ENCODE results near the gene CARMIL1.

CARMIL1 gene

GRCh38 chr6:25354078-25354932, 75.1 kb downstream of the CARMIL1 start:
- Histone ChIP-seq H3K14ac (ENCODE audit: low read length in 2 of 2) (no peak overlapping the region), H3K9ac (ENCODE audit: low read length) (peak overlapping the region; percentile 61), H3K4ac (ENCODE audit: low read depth in 1 of 2, low read length in 2 of 2) (no peak overlapping the region), H3K27me3 (ENCODE audit: control insufficient read depth in 1 of 2, insufficient read depth in 1 of 2, low read length in 2 of 2) (no peaks in the 10 kb centered on the region), H4K91ac (ENCODE audit: low read length) (no peak overlapping the region), H3K36me3 (ENCODE audit: control insufficient read depth in 1 of 2, insufficient read depth in 2 of 2, low read depth in 1 of 2, low read length in 2 of 2) (no peaks in the 10 kb centered on the region), H3K18ac (ENCODE audit: low read depth in 1 of 2, low read length in 2 of 2) (no peak overlapping the region), H2BK120ac (ENCODE audit: low read depth, low read length) (no peak overlapping the region), H2BK15ac (ENCODE audit: low read depth, poor library complexity, severe bottlenecking) (no peak overlapping the region), H2AFZ (ENCODE audit: low read depth, low read length) (no peak overlapping the region), H4K8ac (ENCODE audit: low read length) (no peak overlapping the region), H3K23ac (ENCODE audit: low read length in 2 of 2) (no peak overlapping the region), H3K4me3 (ENCODE audit: insufficient read depth in 1 of 2, low read depth in 1 of 2, low read length in 2 of 2) (peak overlapping the region in 1 of 2 experiments; percentile 50), H2BK12ac (ENCODE audit: low read length in 2 of 2) (no peak overlapping the region), H3K4me1 (ENCODE audit: control insufficient read depth, insufficient read depth, low read depth, low read length) (peaks cover 10% of the 10 kb centered on the region), H3K4me2 (ENCODE audit: low read length, poor library complexity, severe bottlenecking) (no peak overlapping the region), H3K27ac (ENCODE audit: low read length, poor library complexity, severe bottlenecking) (peak overlapping the region; percentile 54), H3K79me1 (replicated peaks; ENCODE audit: low read length, poor library complexity, severe bottlenecking) (peaks cover 24% of the 10 kb centered on the region), H3K9me3 (ENCODE audit: control insufficient read depth, low read length) (no peaks in the 10 kb centered on the region), H2BK5ac (ENCODE audit: low read depth, low read length, poor library complexity, severe bottlenecking) (no peak overlapping the region), H2AK5ac (ENCODE audit: low read length, severe bottlenecking) (peak overlapping the region; percentile 36)
- 78% methylated on average over 3 of the region's 5 CpGs for WGBS
- peak; percentile 11 for DNase-seq

DNA sequence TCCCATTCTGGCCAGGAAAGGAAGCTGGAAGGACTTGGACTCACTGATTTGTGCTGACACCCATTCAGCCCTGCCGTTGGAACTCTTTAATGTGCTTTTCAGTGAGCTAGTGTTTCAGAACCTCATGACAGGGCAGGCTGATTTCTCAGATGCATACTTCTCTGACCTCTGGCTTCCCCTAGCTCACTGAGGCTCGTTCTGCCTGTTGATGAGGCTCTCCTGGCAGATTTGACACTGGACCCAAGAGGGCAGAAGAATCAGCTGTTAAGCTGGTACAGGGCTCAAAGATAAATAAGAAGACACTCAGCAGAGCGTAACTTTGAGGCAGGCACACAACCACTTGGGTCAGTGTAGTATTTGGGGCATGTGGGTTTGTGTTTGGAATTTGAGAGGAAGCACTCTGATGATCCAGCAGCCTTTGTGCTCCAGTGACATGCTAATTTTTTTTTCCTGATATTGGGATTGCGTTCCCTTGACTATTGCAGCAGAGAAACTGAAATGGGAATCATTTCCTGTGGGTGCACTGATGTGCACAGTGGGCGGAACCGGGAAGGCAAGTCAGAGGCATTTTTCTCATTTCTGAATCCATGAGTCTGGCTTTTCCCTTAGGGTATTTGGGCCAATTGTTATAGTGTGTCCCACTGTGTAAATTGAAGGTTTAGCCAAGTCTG, 80.2 kb downstream of the CARMIL1 start:
- Histone ChIP-seq H2AFZ (ENCODE audit: low read depth, low read length) (no peak overlapping the region), H3K9me3 (ENCODE audit: control insufficient read depth, low read length) (no peaks in the 10 kb centered on the region), H3K36me3 (ENCODE audit: control insufficient read depth in 1 of 2, insufficient read depth in 2 of 2, low read depth in 1 of 2, low read length in 2 of 2) (no peaks in the 10 kb centered on the region), H3K4me3 (ENCODE audit: insufficient read depth in 1 of 2, low read depth in 1 of 2, low read length in 2 of 2) (peak overlapping the region in 1 of 2 experiments; percentile 67), H2BK15ac (ENCODE audit: low read depth, poor library complexity, severe bottlenecking) (no peak overlapping the region), H3K27me3 (ENCODE audit: control insufficient read depth in 1 of 2, insufficient read depth in 1 of 2, low read length in 2 of 2) (no peaks in the 10 kb centered on the region), H2BK5ac (ENCODE audit: low read depth, low read length, poor library complexity, severe bottlenecking) (no peak overlapping the region), H3K14ac (ENCODE audit: low read length in 2 of 2) (no peak overlapping the region), H4K91ac (ENCODE audit: low read length) (no peak overlapping the region), H3K4me2 (ENCODE audit: low read length, poor library complexity, severe bottlenecking) (peak overlapping the region; percentile 31), H2BK12ac (ENCODE audit: low read length in 2 of 2) (no peak overlapping the region), H4K8ac (ENCODE audit: low read length) (no peak overlapping the region), H3K4me1 (ENCODE audit: control insufficient read depth, insufficient read depth, low read depth, low read length) (peaks cover 13% of the 10 kb centered on the region), H3K18ac (ENCODE audit: low read depth in 1 of 2, low read length in 2 of 2) (no peak overlapping the region), H3K27ac (ENCODE audit: low read length, poor library complexity, severe bottlenecking) (peak overlapping the region; percentile 35), H3K9ac (ENCODE audit: low read length) (peak overlapping the region; percentile 86), H2BK120ac (ENCODE audit: low read depth, low read length) (no peak overlapping the region), H3K79me1 (replicated peaks; ENCODE audit: low read length, poor library complexity, severe bottlenecking) (peaks cover 23% of the 10 kb centered on the region), H3K4ac (ENCODE audit: low read depth in 1 of 2, low read length in 2 of 2) (no peak overlapping the region), H3K23ac (ENCODE audit: low read length in 2 of 2) (no peak overlapping the region), H2AK5ac (ENCODE audit: low read length, severe bottlenecking) (no peak overlapping the region)
- DNase-seq, result peak; percentile 3
- 55% methylated on average over 6 of the region's 6 CpGs for WGBS

- 100% methylated on average over 1 of the region's 2 CpGs for WGBS
- Histone ChIP-seq H3K9me3 (ENCODE audit: control insufficient read depth, low read length) (no peaks in the 10 kb centered on the region), H3K27ac (ENCODE audit: low read length, poor library complexity, severe bottlenecking) (peak overlapping the region; percentile 35), H2BK15ac (ENCODE audit: low read depth, poor library complexity, severe bottlenecking) (no peak overlapping the region), H2AFZ (ENCODE audit: low read depth, low read length) (no peak overlapping the region), H2BK5ac (ENCODE audit: low read depth, low read length, poor library complexity, severe bottlenecking) (no peak overlapping the region), H2BK12ac (ENCODE audit: low read length in 2 of 2) (no peak overlapping the region), H3K14ac (ENCODE audit: low read length in 2 of 2) (no peak overlapping the region), H2AK5ac (ENCODE audit: low read length, severe bottlenecking) (no peak overlapping the region), H3K4me1 (ENCODE audit: control insufficient read depth, insufficient read depth, low read depth, low read length) (peaks cover 11% of the 10 kb centered on the region), H3K23ac (ENCODE audit: low read length in 2 of 2) (no peak overlapping the region), H4K91ac (ENCODE audit: low read length) (no peak overlapping the region), H3K4me3 (ENCODE audit: insufficient read depth in 1 of 2, low read depth in 1 of 2, low read length in 2 of 2) (peak overlapping the region in 1 of 2 experiments; percentile 67), H3K4me2 (ENCODE audit: low read length, poor library complexity, severe bottlenecking) (no peak overlapping the region), H3K36me3 (ENCODE audit: control insufficient read depth in 1 of 2, insufficient read depth in 2 of 2, low read depth in 1 of 2, low read length in 2 of 2) (no peaks in the 10 kb centered on the region), H3K27me3 (ENCODE audit: control insufficient read depth in 1 of 2, insufficient read depth in 1 of 2, low read length in 2 of 2) (no peaks in the 10 kb centered on the region), H4K8ac (ENCODE audit: low read length) (no peak overlapping the region), H3K79me1 (replicated peaks; ENCODE audit: low read length, poor library complexity, severe bottlenecking) (peaks cover 21% of the 10 kb centered on the region), H2BK120ac (ENCODE audit: low read depth, low read length) (no peak overlapping the region), H3K9ac (ENCODE audit: low read length) (peak overlapping the region; percentile 86), H3K4ac (ENCODE audit: low read depth in 1 of 2, low read length in 2 of 2) (no peak overlapping the region), H3K18ac (ENCODE audit: low read depth in 1 of 2, low read length in 2 of 2) (no peak overlapping the region)
- no peak for DNase-seq
These were observed 80.7 kb downstream of the CARMIL1 start for GRCh38 chr6:25359891-25360290.

- Histone ChIP-seq H2BK120ac (ENCODE audit: low read depth, low read length) (no peak overlapping the region), H3K4me3 (ENCODE audit: insufficient read depth in 1 of 2, low read depth in 1 of 2, low read length in 2 of 2) (peak overlapping the region in 1 of 2 experiments; percentile 67), H3K27ac (ENCODE audit: low read length, poor library complexity, severe bottlenecking) (no peak overlapping the region), H3K79me1 (replicated peaks; ENCODE audit: low read length, poor library complexity, severe bottlenecking) (peaks cover 24% of the 10 kb centered on the region), H2BK5ac (ENCODE audit: low read depth, low read length, poor library complexity, severe bottlenecking) (no peak overlapping the region), H3K4me1 (ENCODE audit: control insufficient read depth, insufficient read depth, low read depth, low read length) (peaks cover 11% of the 10 kb centered on the region), H2BK15ac (ENCODE audit: low read depth, poor library complexity, severe bottlenecking) (no peak overlapping the region), H2AFZ (ENCODE audit: low read depth, low read length) (no peak overlapping the region), H3K36me3 (ENCODE audit: control insufficient read depth in 1 of 2, insufficient read depth in 2 of 2, low read depth in 1 of 2, low read length in 2 of 2) (no peaks in the 10 kb centered on the region), H3K4ac (ENCODE audit: low read depth in 1 of 2, low read length in 2 of 2) (no peak overlapping the region), H3K27me3 (ENCODE audit: control insufficient read depth in 1 of 2, insufficient read depth in 1 of 2, low read length in 2 of 2) (no peaks in the 10 kb centered on the region), H2AK5ac (ENCODE audit: low read length, severe bottlenecking) (no peak overlapping the region), H3K18ac (ENCODE audit: low read depth in 1 of 2, low read length in 2 of 2) (no peak overlapping the region), H3K9ac (ENCODE audit: low read length) (peak overlapping the region; percentile 86), H3K14ac (ENCODE audit: low read length in 2 of 2) (no peak overlapping the region), H4K8ac (ENCODE audit: low read length) (no peak overlapping the region), H4K91ac (ENCODE audit: low read length) (no peak overlapping the region), H3K9me3 (ENCODE audit: control insufficient read depth, low read length) (no peaks in the 10 kb centered on the region), H3K4me2 (ENCODE audit: low read length, poor library complexity, severe bottlenecking) (no peak overlapping the region), H2BK12ac (ENCODE audit: low read length in 2 of 2) (no peak overlapping the region), H3K23ac (ENCODE audit: low read length in 2 of 2) (no peak overlapping the region)
- no CpG with 5 or more reads among the region's 1 CpG for whole genome bisulfite sequencing
- DNase-seq, result peak; percentile 5
These were observed 81.4 kb downstream of the CARMIL1 start for GRCh38 chr6:25360621-25361020.
